Measurements from ENCODE around the gene TARBP2. TPM values are rescaled to one million over a fixed set of nuclear protein-coding genes. Genes with fewer than 3 reads are reported as not detected.
"Not testable (repeated sequence)": the region's sequence is repeated elsewhere in the genome, so short reads cannot be mapped to it uniquely, and the experiment has no call there.

Gene TARBP2
- polyA plus RNA-seq, 1 experiment, result 44.9 TPM

GRCh38 chr12:53543539-53543938 is 42.5 kb downstream of the TARBP2 start:
- no peak for DNase-seq (ENCODE audit: low read depth)
- peak; percentile 90 for TF ChIP-seq CTCF (IDR thresholded peaks at IDR 0.05; ENCODE audit: insufficient read depth, low read depth, low read length)
- POLR2A ChIA-PET, result no interaction called here
- Histone ChIP-seq H3K36me3 (ENCODE audit: control insufficient read depth, insufficient read depth, low read length) (peaks cover 8% of the 10 kb centered on the region), H3K4me3 (ENCODE audit: low read depth, low read length) (no peak overlapping the region), H3K27me3 (ENCODE audit: control insufficient read depth, insufficient read depth, low read length) (no peaks in the 10 kb centered on the region)
- CTCF ChIA-PET, result interaction anchor here (1.0 to 8.7 kb wide), 23 partner anchors 10 to 202 kb away, joined by 3 to 125 read pairs (median 5); partner anchors contain the start of genes ATF7 and ATP5MC2

GRCh38 chr12:53548354-53548753 is 47.3 kb downstream of the TARBP2 start:
- H3K36me3 ChIP-seq (ENCODE audit: control insufficient read depth, insufficient read depth, low read length); H3K27me3 ChIP-seq (ENCODE audit: control insufficient read depth, insufficient read depth, low read length); POLR2A ChIA-PET; H3K4me3 ChIP-seq (ENCODE audit: low read depth, low read length); DNase-seq (ENCODE audit: low read depth): not testable (repeated sequence)
- CTCF ChIA-PET, result interaction anchor here (0.8 to 3.2 kb wide), 4 partner anchors 127 to 196 kb away, joined by 3 to 10 read pairs (median 4); partner anchors contain the start of gene ATP5MC2

- CTCF ChIA-PET, result interaction anchor here (0.6 kb wide), 1 partner anchor 70 kb away, joined by 4 read pairs; no protein-coding TSS in a partner anchor
- POLR2A ChIA-PET; DNase-seq (ENCODE audit: low read depth); H3K4me3 ChIP-seq (ENCODE audit: low read depth, low read length); H3K27me3 ChIP-seq (ENCODE audit: control insufficient read depth, insufficient read depth, low read length); H3K36me3 ChIP-seq (ENCODE audit: control insufficient read depth, insufficient read depth, low read length): not testable (repeated sequence)
Measured at GRCh38 chr12:53550131-53550530, 49.0 kb downstream of the TARBP2 start.

GRCh38 chr12:53550595-53550994 is 49.5 kb downstream of the TARBP2 start:
- ChIA-PET CTCF (interaction anchor here (0.6 kb wide), 1 partner anchor 69 kb away, joined by 4 read pairs; no protein-coding TSS in a partner anchor), POLR2A (no interaction called here)
- no peak for DNase-seq (ENCODE audit: low read depth)

GRCh38 chr12:53551889-53552291 is 50.8 kb downstream of the TARBP2 start:
- CTCF ChIA-PET, result interaction anchor here (0.8 to 1.5 kb wide), 5 partner anchors 11 to 195 kb away, joined by 3 to 4 read pairs (median 3); partner anchors contain the start of gene ATP5MC2
- no peak for DNase-seq (ENCODE audit: low read depth)
- POLR2A ChIA-PET, result no interaction called here
- Histone ChIP-seq H3K27me3 (ENCODE audit: control insufficient read depth, insufficient read depth, low read length) (no peaks in the 10 kb centered on the region), H3K36me3 (ENCODE audit: control insufficient read depth, insufficient read depth, low read length) (peaks cover 9% of the 10 kb centered on the region), H3K4me3 (ENCODE audit: low read depth, low read length) (no peak overlapping the region)
- TF ChIP-seq CTCF (IDR thresholded peaks at IDR 0.05; ENCODE audit: insufficient read depth, low read depth, low read length), result no peak

More at GRCh38 chr12:53550595-53550994, 49.5 kb downstream of the TARBP2 start:
- Histone ChIP-seq H3K36me3 (ENCODE audit: control insufficient read depth, insufficient read depth, low read length) (peaks cover 9% of the 10 kb centered on the region), H3K4me3 (ENCODE audit: low read depth, low read length) (no peak overlapping the region), H3K27me3 (ENCODE audit: control insufficient read depth, insufficient read depth, low read length) (no peaks in the 10 kb centered on the region)
- no peak for TF ChIP-seq CTCF (IDR thresholded peaks at IDR 0.05; ENCODE audit: insufficient read depth, low read depth, low read length)

- ChIA-PET POLR2A (no interaction called here), CTCF (interaction anchor here (0.6 to 1.5 kb wide), 5 partner anchors 9 to 194 kb away, joined by 3 to 7 read pairs (median 4); no protein-coding TSS in a partner anchor)
- DNase-seq (ENCODE audit: low read depth), result no peak
- Histone ChIP-seq H3K4me3 (ENCODE audit: low read depth, low read length) (no peak overlapping the region), H3K36me3 (ENCODE audit: control insufficient read depth, insufficient read depth, low read length) (peaks cover 9% of the 10 kb centered on the region), H3K27me3 (ENCODE audit: control insufficient read depth, insufficient read depth, low read length) (no peaks in the 10 kb centered on the region)
- no peak for TF ChIP-seq CTCF (IDR thresholded peaks at IDR 0.05; ENCODE audit: insufficient read depth, low read depth, low read length)
Measured at GRCh38 chr12:53552361-53553327, 51.6 kb downstream of the TARBP2 start.
